Neuronal stem cell (in vitro differentiated cells): ENCODE results near the gene RPE65.

Experiments used
- DNase-seq: peaks from one replicate; pipeline ENCODE4 v3.0.0-alpha.2; 2013; ENCODE audit warnings: low spot score
- H2AFZ ChIP-seq: one replicate; pipeline ENCODE4 v1.6.1; 2013; ENCODE audit warnings: mild to moderate bottlenecking, low read length, inconsistent platforms
- H2AK5ac ChIP-seq: 2 replicates; pipeline ENCODE4 v1.6.1; 2013; ENCODE audit warnings: low read depth, mild to moderate bottlenecking, inconsistent platforms, low read length, moderate library complexity, mixed read lengths
- H2BK120ac ChIP-seq: 2 replicates; pipeline ENCODE4 v1.6.1; 2013; ENCODE audit warnings: low read depth, mild to moderate bottlenecking, inconsistent platforms, low read length, moderate library complexity, mixed read lengths
- H2BK12ac ChIP-seq: one replicate; pipeline ENCODE4 v1.6.1; 2013; ENCODE audit warnings: low read length, inconsistent platforms
- H2BK15ac ChIP-seq: 2 replicates; pipeline ENCODE4 v1.6.1; 2013; ENCODE audit warnings: mild to moderate bottlenecking, low read length, inconsistent platforms, mixed read lengths
- H2BK5ac ChIP-seq: one replicate; pipeline ENCODE4 v1.6.1; 2013; ENCODE audit warnings: inconsistent platforms, mild to moderate bottlenecking, low read length, moderate library complexity
- H3K14ac ChIP-seq: one replicate; pipeline ENCODE4 v1.6.1; 2013; ENCODE audit warnings: low read length, inconsistent platforms
- H3K18ac ChIP-seq: 2 replicates; pipeline ENCODE4 v1.6.1; 2013; ENCODE audit warnings: low read length, inconsistent platforms
- H3K23ac ChIP-seq: 2 replicates; pipeline ENCODE4 v1.6.1; 2013; ENCODE audit warnings: low read depth, mild to moderate bottlenecking, mixed read lengths, low read length, inconsistent platforms; ENCODE audit not compliant: poor library complexity
- H3K27ac ChIP-seq: replicated peaks from 3 replicates; pipeline ENCODE4 v1.5.1; 2013; ENCODE audit warnings: low read length, inconsistent platforms
- H3K27me3 ChIP-seq, 3 experiments: 2 replicates each; pipeline ENCODE4 v1.6.1; 2013; ENCODE audit warnings: low read length in 3 of 3, mild to moderate bottlenecking in 2 of 3, inconsistent platforms in 1 of 3, low read depth in 1 of 3, mixed read lengths in 1 of 3, moderate library complexity in 1 of 3; ENCODE audit not compliant: control insufficient read depth in 3 of 3, insufficient read depth in 3 of 3
- H3K36me3 ChIP-seq, 2 donors: replicated peaks in 1 of 2; 2 replicates each; pipeline ENCODE4 v1.6.1; 2013; ENCODE audit warnings: low read length in 2 of 2; ENCODE audit not compliant: control insufficient read depth in 2 of 2, insufficient read depth in 2 of 2
- H3K4ac ChIP-seq: 2 replicates; pipeline ENCODE4 v1.6.1; 2013; ENCODE audit warnings: inconsistent platforms, mild to moderate bottlenecking, low read length, moderate library complexity
- H3K4me1 ChIP-seq, 2 donors: 1 replicate in 1 of 2; 2 replicates in 1 of 2; pipeline ENCODE4 v1.6.1; 2013; ENCODE audit warnings: low read length in 2 of 2, low read depth in 1 of 2; ENCODE audit not compliant: control insufficient read depth in 2 of 2, insufficient read depth in 1 of 2
- H3K4me2 ChIP-seq: one replicate; pipeline ENCODE4 v1.6.1; 2013; ENCODE audit warnings: mild to moderate bottlenecking, low read length, inconsistent platforms; ENCODE audit not compliant: insufficient read depth, poor library complexity, severe bottlenecking
- H3K4me3 ChIP-seq, 2 donors: 2 replicates each; pipeline ENCODE4 v1.5.1; 2013; ENCODE audit warnings: low read length in 2 of 2, mild to moderate bottlenecking in 2 of 2, inconsistent platforms in 1 of 2, moderate library complexity in 1 of 2
- H3K79me1 ChIP-seq: one replicate; pipeline ENCODE4 v1.6.1; 2013; ENCODE audit warnings: low read depth, mild to moderate bottlenecking, inconsistent platforms, low read length, moderate library complexity
- H3K9ac ChIP-seq: one replicate; pipeline ENCODE4 v1.6.1; 2013; ENCODE audit warnings: mild to moderate bottlenecking, low read depth, low read length, inconsistent platforms; ENCODE audit not compliant: poor library complexity
- H3K9me3 ChIP-seq, 2 donors: replicated peaks in 1 of 2; 2 replicates each; pipeline versions ENCODE3 to v1.6.1; 2013; ENCODE audit warnings: low read length in 2 of 2, mild to moderate bottlenecking in 2 of 2, inconsistent platforms in 1 of 2, low read depth in 1 of 2, mixed read lengths in 1 of 2, moderate library complexity in 1 of 2; ENCODE audit not compliant: control insufficient read depth in 2 of 2, insufficient read depth in 1 of 2
- H4K8ac ChIP-seq: one replicate; pipeline ENCODE4 v1.6.1; 2013; ENCODE audit warnings: low read depth, mild to moderate bottlenecking, inconsistent platforms, low read length, moderate library complexity
- H4K91ac ChIP-seq: one replicate; pipeline ENCODE4 v1.6.1; 2013; ENCODE audit warnings: low read length, low read depth, mild to moderate bottlenecking, inconsistent platforms; ENCODE audit not compliant: poor library complexity
- WGBS, 2 donors: extraction: QIAGEN DNeasy Blood & Tissue Kit; methylation state at CpG; one replicate each; pipeline ENCODE4 v1.1.7; 2013; ENCODE audit warnings: missing lambda C conversion rate in 2 of 2, mixed read lengths in 1 of 2; ENCODE audit not compliant: insufficient read length in 2 of 2, insufficient replicate concordance in 1 of 2; ENCODE audit errors: extremely low coverage in 2 of 2; 5-methylcytosine and 5-hydroxymethylcytosine counted together

Gene RPE65

DNA sequence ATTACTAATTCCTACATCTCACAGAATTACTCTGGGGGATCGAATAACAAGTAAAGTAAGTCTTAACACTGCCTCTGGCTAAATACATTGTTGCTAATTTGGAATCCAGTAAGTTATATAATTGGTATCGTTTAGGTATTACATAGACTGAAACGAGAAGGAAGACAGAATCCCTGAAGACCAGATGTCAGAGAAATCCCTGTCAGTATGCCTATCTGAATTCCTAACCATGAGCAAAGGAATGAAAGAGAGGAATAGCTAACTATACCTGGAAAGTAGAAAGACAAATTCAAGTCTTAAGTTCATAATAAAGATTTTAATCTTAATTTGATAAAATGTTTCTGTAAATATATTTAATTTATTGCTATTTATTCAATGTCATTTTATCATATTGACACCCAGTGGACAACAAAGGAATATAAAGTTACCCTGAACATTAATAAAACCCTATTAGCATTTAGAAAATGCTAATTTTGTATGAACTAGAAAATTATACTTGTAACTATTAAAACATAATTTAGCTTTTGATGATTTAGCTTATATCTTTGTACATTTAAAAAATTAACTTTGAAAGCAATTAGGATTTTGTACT is 35.8 kb upstream of the RPE65 start:
- Histone ChIP-seq H2AK5ac (no peak overlapping the region), H3K4me1 (no peaks in the 10 kb centered on the region), H3K79me1 (no peaks in the 10 kb centered on the region), H3K9me3 (peaks cover 0 to 5% of the 10 kb centered on the region in 2 donors), H3K9ac (no peak overlapping the region), H3K36me3 (peaks cover 17 to 100% of the 10 kb centered on the region in 2 donors), H2BK120ac (no peak overlapping the region), H3K4ac (no peak overlapping the region), H3K14ac (no peak overlapping the region), H3K18ac (no peak overlapping the region), H3K27me3 (no peaks in the 10 kb centered on the region), H3K4me2 (no peak overlapping the region), H3K4me3 (no peak overlapping the region), H3K23ac (no peak overlapping the region), H3K27ac (no peak overlapping the region), H4K91ac (no peak overlapping the region), H4K8ac (no peak overlapping the region), H2BK12ac (no peak overlapping the region), H2AFZ (no peak overlapping the region), H2BK5ac (no peak overlapping the region), H2BK15ac (no peak overlapping the region)
- WGBS, 2 donors, result no CpG with 5 or more reads among the region's 3 CpGs
- no peak for DNase-seq

DNA sequence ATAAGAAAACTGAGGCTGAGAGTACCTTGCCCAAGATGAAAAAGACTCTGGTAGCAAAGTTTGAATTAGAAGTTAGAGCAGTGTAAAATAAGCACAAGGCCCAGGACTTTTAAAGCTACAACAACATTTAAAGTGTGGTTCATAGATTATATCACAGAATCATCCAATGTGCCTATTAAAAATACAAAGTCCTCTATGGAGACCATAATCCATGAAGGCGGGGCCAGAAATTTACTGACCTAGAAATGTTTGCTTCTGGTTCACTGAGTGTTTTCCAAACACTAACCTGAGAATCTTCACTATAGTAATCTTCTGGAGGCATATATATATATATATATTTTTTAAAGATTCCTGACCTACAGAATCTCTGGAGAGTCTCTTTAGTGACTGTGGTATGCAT is 34.9 kb upstream of the RPE65 start:
- Histone ChIP-seq H3K4me1 (no peaks in the 10 kb centered on the region), H3K23ac (no peak overlapping the region), H2BK5ac (no peak overlapping the region), H3K4ac (no peak overlapping the region), H3K14ac (no peak overlapping the region), H3K9me3 (no peaks in the 10 kb centered on the region), H2BK15ac (no peak overlapping the region), H3K9ac (no peak overlapping the region), H3K27ac (no peak overlapping the region), H4K91ac (no peak overlapping the region), H3K4me3 (no peak overlapping the region), H2AFZ (no peak overlapping the region), H3K79me1 (no peaks in the 10 kb centered on the region), H2BK120ac (no peak overlapping the region), H3K27me3 (no peaks in the 10 kb centered on the region), H3K18ac (no peak overlapping the region), H4K8ac (no peak overlapping the region), H2BK12ac (no peak overlapping the region), H3K4me2 (no peak overlapping the region), H2AK5ac (no peak overlapping the region), H3K36me3 (peaks cover 13 to 100% of the 10 kb centered on the region in 2 donors)
- no CpG with 5 or more reads among the region's 1 CpG for WGBS, 2 donors
- DNase-seq, result no peak

DNA sequence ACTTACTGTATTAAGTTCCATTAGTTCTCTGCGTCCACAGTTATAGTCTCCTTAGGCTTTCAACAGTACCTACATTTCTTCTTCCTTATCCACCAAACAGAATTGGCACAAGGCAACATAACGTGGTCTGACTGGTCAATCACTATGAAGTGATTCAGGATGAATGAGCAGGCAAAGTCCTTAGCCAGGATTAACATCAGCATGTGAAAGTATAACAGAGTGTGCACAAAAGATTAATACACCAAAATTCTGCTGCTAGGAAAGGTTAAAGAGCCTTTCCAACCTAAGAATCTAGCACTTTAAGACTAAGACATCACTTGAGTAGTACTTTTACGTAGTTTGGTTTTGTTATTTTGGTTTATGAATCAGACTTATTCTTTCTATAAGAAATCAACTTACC is 31.3 kb upstream of the RPE65 start:
- no peak overlapping the region for H3K27ac ChIP-seq
- no peak overlapping the region for H2AK5ac ChIP-seq
- H3K9ac ChIP-seq, result no peak overlapping the region
- no peak overlapping the region for H2AFZ ChIP-seq
- H3K79me1 ChIP-seq, result no peaks in the 10 kb centered on the region
- no peak overlapping the region for H2BK15ac ChIP-seq
- H4K8ac ChIP-seq, result no peak overlapping the region
- DNase-seq, result no peak
- H3K4me2 ChIP-seq, result no peak overlapping the region
- no peak overlapping the region for H2BK120ac ChIP-seq
- H3K36me3 ChIP-seq, result peaks cover 17 to 98% of the 10 kb centered on the region in 2 donors
- H2BK12ac ChIP-seq, result no peak overlapping the region
- H3K14ac ChIP-seq, result no peak overlapping the region
- no peaks in the 10 kb centered on the region for H3K27me3 ChIP-seq
- H3K4ac ChIP-seq, result no peak overlapping the region
- H3K4me3 ChIP-seq, result no peak overlapping the region
- no peak overlapping the region for H3K23ac ChIP-seq
- no peak overlapping the region for H3K18ac ChIP-seq
- H3K4me1 ChIP-seq, result no peaks in the 10 kb centered on the region
- H2BK5ac ChIP-seq, result no peak overlapping the region
- WGBS, 2 donors, result no CpG with 5 or more reads among the region's 3 CpGs
- no peak overlapping the region for H4K91ac ChIP-seq
- H3K9me3 ChIP-seq, result no peaks in the 10 kb centered on the region

DNA sequence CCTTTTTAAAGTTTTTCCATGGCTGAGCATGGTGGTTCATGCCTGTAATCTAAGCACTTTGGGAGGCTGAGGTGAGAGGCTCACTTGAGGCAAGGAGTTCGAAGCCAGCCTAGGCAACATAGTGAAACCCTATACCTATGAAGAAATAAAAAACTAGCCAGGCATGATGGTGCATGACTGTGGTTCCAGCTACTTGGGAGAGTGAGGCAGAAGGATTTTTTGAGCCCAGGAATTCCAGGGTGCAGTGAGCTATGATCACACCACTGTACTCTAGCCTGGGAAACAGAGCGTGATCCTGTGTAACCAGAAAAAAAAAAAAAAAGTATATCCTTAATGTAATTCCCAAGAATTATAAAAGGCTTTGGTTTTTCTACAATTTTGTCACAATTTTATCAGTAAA is 29.7 kb upstream of the RPE65 start:
- Histone ChIP-seq H3K23ac (no peak overlapping the region), H3K36me3 (peaks cover 16 to 98% of the 10 kb centered on the region in 2 donors), H3K27ac (no peak overlapping the region), H3K4me3 (no peak overlapping the region), H3K4ac (no peak overlapping the region), H2BK15ac (no peak overlapping the region), H3K18ac (no peak overlapping the region), H2BK12ac (no peak overlapping the region), H4K91ac (no peak overlapping the region), H2AK5ac (no peak overlapping the region), H4K8ac (no peak overlapping the region), H2AFZ (no peak overlapping the region), H3K79me1 (no peaks in the 10 kb centered on the region), H3K9me3 (no peaks in the 10 kb centered on the region), H3K4me1 (no peaks in the 10 kb centered on the region), H3K27me3 (no peaks in the 10 kb centered on the region), H3K4me2 (no peak overlapping the region), H2BK120ac (no peak overlapping the region), H3K14ac (no peak overlapping the region), H2BK5ac (no peak overlapping the region), H3K9ac (no peak overlapping the region)
- DNase-seq, result no peak
- WGBS, 2 donors, result no CpG with 5 or more reads among the region's 2 CpGs
